GM06990 (cell line): Measurements from ENCODE around the gene EIPR1.

Experiments
- DNase-seq: peaks from one replicate; pipeline ENCODE4 v3.0.0-alpha.2; 2011; ENCODE audit not compliant: insufficient read length; ENCODE audit errors: extremely low read depth
- H3K27me3 ChIP-seq: replicated peaks from 2 replicates; pipeline ENCODE4 v1.6.0; 2011; ENCODE audit warnings: low read length; ENCODE audit not compliant: control insufficient read depth, insufficient read depth
- H3K36me3 ChIP-seq: 2 replicates; pipeline ENCODE4 v1.5.1; 2011; ENCODE audit warnings: low read length; ENCODE audit not compliant: control insufficient read depth, insufficient read depth
- H3K4me3 ChIP-seq: replicated peaks from 2 replicates; pipeline ENCODE4 v1.5.1; 2011; ENCODE audit warnings: low read depth, mild to moderate bottlenecking, control low read depth, low read length
- TF ChIP-seq, protein P1 (sequence below): IDR thresholded peaks from 2 replicates; pipeline ENCODE4 v1.5.1; 2011; ENCODE audit warnings: low read length, control low read depth, mild to moderate bottlenecking, inconsistent platforms; ENCODE audit not compliant: insufficient read depth, poor library complexity, severe bottlenecking

Gene EIPR1

DNA sequence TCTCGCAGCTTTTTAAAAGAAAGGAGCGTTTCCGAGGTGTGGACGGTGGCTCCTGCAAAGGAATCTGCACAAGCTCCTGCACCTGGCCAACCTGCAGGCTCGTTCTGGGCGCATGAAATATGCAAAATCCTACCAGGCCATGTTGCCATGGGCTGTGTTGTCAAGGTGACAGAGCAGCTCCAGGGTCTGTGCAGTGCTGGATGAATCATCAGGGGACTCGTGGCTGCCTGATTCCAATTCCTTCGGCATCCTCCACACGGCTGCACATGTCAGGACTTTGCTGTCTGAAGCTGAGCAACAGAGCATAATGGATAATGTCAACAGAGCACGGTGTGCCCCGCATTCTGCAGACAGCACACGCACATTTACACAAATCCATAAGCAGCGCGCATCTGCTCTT lies 120.5 kb downstream of the EIPR1 start:
- Histone ChIP-seq H3K36me3 (peaks cover 5% of the 10 kb centered on the region), H3K27me3 (no peaks in the 10 kb centered on the region), H3K4me3 (no peak overlapping the region)
- TF ChIP-seq, protein P1, sequence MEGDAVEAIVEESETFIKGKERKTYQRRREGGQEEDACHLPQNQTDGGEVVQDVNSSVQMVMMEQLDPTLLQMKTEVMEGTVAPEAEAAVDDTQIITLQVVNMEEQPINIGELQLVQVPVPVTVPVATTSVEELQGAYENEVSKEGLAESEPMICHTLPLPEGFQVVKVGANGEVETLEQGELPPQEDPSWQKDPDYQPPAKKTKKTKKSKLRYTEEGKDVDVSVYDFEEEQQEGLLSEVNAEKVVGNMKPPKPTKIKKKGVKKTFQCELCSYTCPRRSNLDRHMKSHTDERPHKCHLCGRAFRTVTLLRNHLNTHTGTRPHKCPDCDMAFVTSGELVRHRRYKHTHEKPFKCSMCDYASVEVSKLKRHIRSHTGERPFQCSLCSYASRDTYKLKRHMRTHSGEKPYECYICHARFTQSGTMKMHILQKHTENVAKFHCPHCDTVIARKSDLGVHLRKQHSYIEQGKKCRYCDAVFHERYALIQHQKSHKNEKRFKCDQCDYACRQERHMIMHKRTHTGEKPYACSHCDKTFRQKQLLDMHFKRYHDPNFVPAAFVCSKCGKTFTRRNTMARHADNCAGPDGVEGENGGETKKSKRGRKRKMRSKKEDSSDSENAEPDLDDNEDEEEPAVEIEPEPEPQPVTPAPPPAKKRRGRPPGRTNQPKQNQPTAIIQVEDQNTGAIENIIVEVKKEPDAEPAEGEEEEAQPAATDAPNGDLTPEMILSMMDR, result no peak
- DNase-seq, result no peak

- Histone ChIP-seq H3K36me3 (peaks cover 5% of the 10 kb centered on the region), H3K4me3 (no peak overlapping the region), H3K27me3 (no peaks in the 10 kb centered on the region)
- no peak for DNase-seq
- TF ChIP-seq, protein P1, result no peak
Measured at GRCh38 chr2:3256605-3257004, 121.0 kb downstream of the EIPR1 start.

DNA sequence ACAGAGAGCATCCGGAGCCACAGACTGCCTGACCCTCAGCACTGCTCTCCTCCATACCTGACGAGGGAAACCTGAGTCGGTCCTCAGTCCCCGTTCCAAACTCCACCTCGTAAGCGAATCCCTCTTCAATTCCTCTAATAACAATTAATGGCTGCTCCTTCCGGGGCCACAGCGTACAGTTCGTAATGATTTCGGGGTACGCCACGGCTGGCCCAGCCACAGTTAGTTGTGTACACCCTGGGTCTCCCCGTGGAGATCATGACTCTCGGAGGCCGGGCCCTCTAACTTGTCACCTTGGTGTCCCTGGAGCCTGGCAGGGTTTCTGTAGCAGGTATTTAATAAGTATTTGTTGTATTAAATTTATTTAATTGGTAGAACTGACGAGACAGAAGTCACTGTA lies 121.5 kb downstream of the EIPR1 start:
- H3K4me3 ChIP-seq, result no peak overlapping the region
- peaks cover 5% of the 10 kb centered on the region for H3K36me3 ChIP-seq
- no peak for DNase-seq
- TF ChIP-seq, protein P1, result no peak
- H3K27me3 ChIP-seq, result no peaks in the 10 kb centered on the region

DNA sequence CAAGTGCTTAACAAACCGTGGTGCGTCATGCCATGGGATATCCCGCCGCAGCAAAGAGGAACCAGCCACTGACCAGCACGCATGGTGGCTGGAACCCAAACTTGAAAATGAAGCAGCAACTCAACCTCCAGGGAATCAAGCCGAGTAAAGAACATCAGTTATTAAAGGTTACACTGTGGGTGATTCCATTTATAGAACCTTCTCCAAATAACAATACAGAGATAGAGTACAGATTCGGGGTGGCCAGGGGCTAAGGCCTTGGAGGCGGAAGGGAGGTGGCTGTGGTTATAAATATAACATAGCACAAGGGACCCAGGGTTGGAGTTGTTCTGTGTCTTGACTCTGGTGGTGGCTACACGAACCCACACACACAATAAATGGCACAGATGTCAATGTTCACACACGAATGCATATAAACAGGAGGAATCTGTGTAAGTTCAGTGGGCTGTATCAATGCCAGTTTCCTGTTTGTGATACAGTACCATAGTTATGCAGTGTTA lies 123.1 kb downstream of the EIPR1 start:
- TF ChIP-seq, protein P1, result no peak
- DNase-seq, result no peak
- Histone ChIP-seq H3K4me3 (no peak overlapping the region), H3K27me3 (no peaks in the 10 kb centered on the region), H3K36me3 (peaks cover 8% of the 10 kb centered on the region)

DNA sequence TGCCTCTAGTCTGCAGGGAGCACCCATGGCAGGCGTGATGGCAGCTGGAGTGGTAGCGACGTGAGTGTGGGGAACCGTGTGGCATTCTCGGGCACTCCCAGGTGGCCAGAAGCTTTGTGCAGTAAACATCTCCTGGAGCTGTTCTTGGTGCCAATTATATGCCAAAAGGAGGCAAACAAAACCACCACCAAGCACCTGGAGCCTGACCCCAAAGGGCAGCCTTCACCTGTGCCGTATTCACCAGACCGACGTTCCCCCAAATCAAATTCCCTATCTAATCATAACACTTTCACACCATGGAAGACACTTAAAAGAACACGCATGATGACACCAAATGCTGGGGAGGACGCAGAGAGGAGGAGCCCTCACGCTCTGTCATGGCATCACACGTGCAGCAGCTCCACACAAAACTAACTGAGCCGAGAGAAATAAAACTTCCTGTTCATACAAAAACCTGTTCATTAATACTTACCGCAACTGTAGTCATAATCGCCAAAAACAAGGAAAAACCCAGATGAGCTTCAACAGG lies 123.6 kb downstream of the EIPR1 start:
- Histone ChIP-seq H3K4me3 (no peak overlapping the region), H3K36me3 (peaks cover 8% of the 10 kb centered on the region), H3K27me3 (no peaks in the 10 kb centered on the region)
- TF ChIP-seq, protein P1, result no peak
- DNase-seq, result no peak

DNA sequence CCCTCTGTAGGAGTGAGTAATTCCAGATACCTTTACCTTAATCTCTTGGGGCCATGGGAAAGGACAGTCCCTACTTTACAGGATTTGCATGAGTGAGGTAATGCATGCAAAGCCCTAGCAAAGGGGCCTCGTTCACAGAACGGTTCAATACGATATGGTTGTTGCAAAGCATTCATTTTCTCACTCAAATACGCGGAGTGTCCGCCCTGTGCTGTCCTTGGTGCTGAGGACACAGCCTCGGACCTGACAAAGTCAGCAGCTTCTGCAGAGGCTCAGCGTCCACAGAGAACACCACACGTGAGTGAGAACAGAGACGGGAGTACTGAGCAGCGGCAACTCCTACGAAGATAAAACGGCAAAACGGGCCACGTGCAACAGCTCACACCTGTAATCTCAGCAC lies 125.7 kb downstream of the EIPR1 start:
- peaks cover 7% of the 10 kb centered on the region for H3K36me3 ChIP-seq
- TF ChIP-seq, protein P1, result no peak
- no peak overlapping the region for H3K4me3 ChIP-seq
- no peak for DNase-seq
- no peaks in the 10 kb centered on the region for H3K27me3 ChIP-seq
